Hair follicular keratinocyte (primary cell): Measurements from ENCODE around the gene ANAPC2. TPM values are rescaled to one million over a fixed set of nuclear protein-coding genes. Genes with fewer than 3 reads are reported as not detected.

ENCODE experiments used
- total RNA-seq: library from RNA; depleted of rRNA; stranded (reverse); fragments of >200 nt; gene quantifications from 2 replicates; pipeline ENCODE4 v1.2.3, GENCODE V29; 2015

ANAPC2 gene
- total RNA-seq: 8.4 and 11.1 TPM in 2 replicates

GRCh38 chr9:137188490-137189296, at the start of gene ANAPC2, which contains the start of gene SSNA1:
Gene ANAPC2, minus strand, starts transcription at chr9:137188560. Its CDS starts 28 bp downstream, at chr9:137188532.
Gene SSNA1, plus strand, starts transcription at chr9:137188676. Its CDS starts 51 bp downstream, at chr9:137188727.

GRCh38 chr9:137230705-137231371, 42.5 kb upstream of the ANAPC2 start, which contains the start of gene SLC34A3:
Gene SLC34A3, plus strand, starts transcription at chr9:137230901. Its CDS starts 802 bp downstream, at chr9:137231703.

GRCh38 chr9:137227054-137227852, 38.9 kb upstream of the ANAPC2 start, which contains the start of gene RNF224:
Gene RNF224, plus strand, starts transcription at chr9:137227502. Its CDS starts 834 bp downstream, at chr9:137228336.

DNA sequence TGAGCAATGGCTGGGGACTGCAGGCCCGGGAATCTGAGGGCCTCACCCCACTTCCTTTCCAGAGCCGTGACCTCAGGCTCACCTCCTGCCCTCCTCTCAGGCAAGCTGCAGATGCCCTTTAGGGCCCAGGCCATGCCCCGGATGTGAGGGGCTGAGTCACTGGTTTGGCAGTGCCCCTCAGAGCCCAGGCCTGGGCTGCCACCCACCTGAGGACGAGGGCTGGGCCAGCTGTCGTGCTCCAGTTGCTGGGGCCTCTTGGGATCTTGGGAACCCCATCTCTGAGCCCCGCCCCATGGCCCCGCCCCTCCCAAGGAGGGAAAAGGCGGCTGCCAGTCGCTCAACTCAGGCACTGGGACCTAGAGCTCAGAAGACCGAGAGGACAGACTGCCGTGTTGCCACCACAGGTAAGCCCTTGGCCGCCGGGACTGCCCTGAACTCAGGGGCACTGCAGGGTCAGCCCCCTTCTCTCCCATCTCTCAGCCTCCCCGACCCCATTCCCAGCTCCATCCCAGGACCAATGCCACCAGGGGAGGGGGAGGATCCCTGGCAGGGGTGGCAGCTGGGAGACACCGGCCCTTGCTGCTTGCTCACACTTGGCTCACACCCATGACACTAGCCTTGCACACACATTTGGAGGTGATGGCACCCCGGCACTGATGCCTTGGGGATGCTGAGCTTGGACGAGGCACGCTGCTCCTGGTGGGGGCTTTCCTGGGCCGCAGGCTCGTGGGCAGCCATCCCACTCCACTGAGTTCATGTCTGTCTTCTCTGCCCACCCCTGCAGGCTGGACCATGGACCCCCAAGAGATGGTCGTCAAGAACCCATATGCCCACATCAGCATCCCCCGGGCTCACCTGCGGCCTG, 36.7 kb upstream of the ANAPC2 start, which contains the start of gene CYSRT1:
Gene CYSRT1 (plus strand): TSS at position 345 of the 865 bp plus-strand sequence. CDS start 448 bp downstream, at position 793.

DNA sequence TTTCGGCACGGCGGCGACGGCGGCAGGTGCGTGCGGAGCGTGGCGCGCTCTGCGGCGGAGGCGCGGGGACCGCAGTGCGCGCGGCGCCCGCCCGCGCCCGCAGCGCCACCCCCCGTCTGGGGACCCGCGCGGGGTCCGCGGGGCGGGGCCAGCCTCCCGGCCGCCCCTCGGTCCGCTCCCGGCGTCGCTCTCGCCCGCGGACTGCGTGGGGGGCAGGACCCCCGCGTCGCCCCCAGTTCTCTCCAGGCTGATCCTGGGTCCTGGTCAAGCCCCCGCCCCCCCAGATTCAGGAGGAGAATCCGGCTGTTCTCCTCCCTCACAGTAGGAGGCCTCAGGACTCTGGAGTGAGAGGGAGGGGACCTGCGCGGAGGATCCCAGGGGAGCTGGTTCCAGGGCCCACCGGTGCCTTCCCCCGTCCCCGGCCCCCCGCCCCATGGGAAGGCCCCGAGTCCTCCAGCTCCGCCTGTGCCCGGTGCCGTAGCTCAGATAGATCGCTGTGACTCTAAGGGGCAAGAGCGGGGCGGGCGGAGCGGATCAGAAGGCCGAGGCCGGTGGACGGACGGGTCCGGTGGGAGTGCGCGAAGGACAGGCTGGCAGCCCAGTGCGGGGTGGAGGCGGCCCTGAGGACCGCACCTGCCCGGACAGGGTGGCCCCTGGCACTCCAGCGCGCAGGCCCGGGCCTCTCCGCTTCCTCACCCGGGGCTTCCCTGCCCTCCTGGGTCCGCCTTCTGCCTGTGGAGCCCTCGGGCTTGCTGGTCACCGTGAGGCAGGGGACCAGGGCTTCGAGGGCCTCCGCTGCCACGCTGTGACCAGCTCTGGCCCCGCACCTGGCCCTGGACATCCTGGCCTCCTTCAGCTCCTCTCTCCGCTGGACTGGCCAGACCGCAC, 34.1 kb upstream of the ANAPC2 start, which contains the start of gene RNF208:
Gene RNF208 (minus strand): TSS at position 51 of the 888 bp plus-strand sequence. CDS start 1,028 bp downstream, outside the sequence.

GRCh38 chr9:137205126-137206069, 17.0 kb upstream of the ANAPC2 start, which contains the start of the genes NDOR1 and TMEM203:
Gene NDOR1, plus strand, starts transcription at chr9:137205700. Its CDS starts 78 bp downstream, at chr9:137205778.
Gene TMEM203, minus strand, starts transcription at chr9:137205648. Its CDS starts 234 bp downstream, at chr9:137205414.

GRCh38 chr9:137200311-137201204, 12.2 kb upstream of the ANAPC2 start, which contains the start of gene TPRN:
Gene TPRN, minus strand, starts transcription at chr9:137200741. Its CDS starts 30 bp downstream, at chr9:137200711.

GRCh38 chr9:137169896-137170358, 18.4 kb downstream of the ANAPC2 start, which contains the start of gene LRRC26:
Gene LRRC26, minus strand, starts transcription at chr9:137170051. Its CDS starts 108 bp downstream, at chr9:137169943.

GRCh38 chr9:137138722-137139467, 49.5 kb downstream of the ANAPC2 start, which contains the start of gene GRIN1:
Gene GRIN1, plus strand, starts transcription at chr9:137139154. Its CDS starts 333 bp downstream, at chr9:137139487.

Other genes starting within 250 kb of the ANAPC2 start
- gene FBXW5, start 243.8 kb downstream of the ANAPC2 start, total RNA-seq: 149 and 155 TPM in 2 replicates
- not detected in 2 replicates for gene C8G, start 243.3 kb downstream of the ANAPC2 start, total RNA-seq
- not detected in 2 replicates for gene LCN12, start 236.3 kb downstream of the ANAPC2 start, total RNA-seq
- gene PTGDS, start 211.1 kb downstream of the ANAPC2 start, total RNA-seq: not detected in 2 replicates
- not detected in 2 replicates for gene LCNL1, start 205.6 kb downstream of the ANAPC2 start, total RNA-seq
- gene PAXX, start 196.1 kb downstream of the ANAPC2 start, total RNA-seq: 45.6 and 54.8 TPM in 2 replicates
- 3.3 and 8.7 TPM in 2 replicates for gene CLIC3, start 192.0 kb downstream of the ANAPC2 start, total RNA-seq
- 0.95 and 5.2 TPM in 2 replicates for gene ABCA2, start 160.3 kb downstream of the ANAPC2 start, total RNA-seq
- not detected in 2 replicates for gene FUT7, start 156.5 kb downstream of the ANAPC2 start, total RNA-seq
- gene NPDC1, start 142.4 kb downstream of the ANAPC2 start, total RNA-seq: 2.9 and 9.0 TPM in 2 replicates
- gene ENTPD2, start 134.5 kb downstream of the ANAPC2 start, total RNA-seq: 0.11 and 0.39 TPM in 2 replicates
- 4.0 and 10.3 TPM in 2 replicates for gene SAPCD2, start 118.0 kb downstream of the ANAPC2 start, total RNA-seq
- 1.2 and 3.8 TPM in 2 replicates for gene UAP1L1, start 111.0 kb downstream of the ANAPC2 start, total RNA-seq
- gene MAN1B1, start 101.6 kb downstream of the ANAPC2 start, total RNA-seq: 63.0 and 80.3 TPM in 2 replicates
- 25.3 and 29.1 TPM in 2 replicates for gene DPP7, start 73.8 kb downstream of the ANAPC2 start, total RNA-seq
- 0.04 and 0.23 TPM in 2 replicates for gene GRIN1, start 49.4 kb downstream of the ANAPC2 start, total RNA-seq
- gene LRRC26, start 18.5 kb downstream of the ANAPC2 start, total RNA-seq: not detected in 2 replicates
- gene TMEM210, start 16.5 kb downstream of the ANAPC2 start, total RNA-seq: not detected in 2 replicates
- 95.3 and 137 TPM in 2 replicates for gene SSNA1, start 116 bp upstream of the ANAPC2 start, total RNA-seq
- 4.9 and 6.7 TPM in 2 replicates for gene TPRN, start 12.2 kb upstream of the ANAPC2 start, total RNA-seq
- 29.0 and 40.6 TPM in 2 replicates for gene TMEM203, start 17.1 kb upstream of the ANAPC2 start, total RNA-seq
- 9.0 and 11.4 TPM in 2 replicates for gene NDOR1, start 17.1 kb upstream of the ANAPC2 start, total RNA-seq
- 0.23 TPM in 1 of 2 replicates, not detected in the other for gene RNF208, start 33.7 kb upstream of the ANAPC2 start, total RNA-seq
- 0.70 and 1.4 TPM in 2 replicates for gene CYSRT1, start 36.6 kb upstream of the ANAPC2 start, total RNA-seq
- gene RNF224, start 38.9 kb upstream of the ANAPC2 start, total RNA-seq: 0.15 TPM in 1 of 2 replicates, not detected in the other
- gene SLC34A3, start 42.3 kb upstream of the ANAPC2 start, total RNA-seq: not detected in 2 replicates
- 439 and 1,151 TPM in 2 replicates for gene TUBB4B, start 52.7 kb upstream of the ANAPC2 start, total RNA-seq
- not detected in 2 replicates for gene STPG3, start 62.7 kb upstream of the ANAPC2 start, total RNA-seq
- 45.1 and 51.7 TPM in 2 replicates for gene NELFB, start 66.8 kb upstream of the ANAPC2 start, total RNA-seq
- gene TOR4A, start 89.2 kb upstream of the ANAPC2 start, total RNA-seq: 17.8 and 24.2 TPM in 2 replicates
- gene NRARP, start 113.7 kb upstream of the ANAPC2 start, total RNA-seq: 1.1 and 2.2 TPM in 2 replicates
- 4.6 and 8.9 TPM in 2 replicates for gene EXD3, start 234.6 kb upstream of the ANAPC2 start, total RNA-seq
- gene NOXA1, start 234.8 kb upstream of the ANAPC2 start, total RNA-seq: 0.31 TPM in 1 of 2 replicates, not detected in the other